ENCODE measurements around the gene ZBP1. TPM values are rescaled to one million over a fixed set of nuclear protein-coding genes. Genes with fewer than 3 reads are reported as not detected.

Gene ZBP1
- total RNA-seq, 1 experiment from 2014 or later: not detected

- H3K9ac ChIP-seq (ENCODE audit: low read length): no peak overlapping the region
- H3K9me3 ChIP-seq (ENCODE audit: low read length): no peaks in the 10 kb centered on the region
- ChIA-PET POLR2A (ENCODE audit: unreplicated experiment) (no interaction called here), CTCF (interaction anchor here (0.6 kb wide), 1 partner anchor 72 kb away, joined by 8 read pairs; no protein-coding TSS in a partner anchor)
- DNase-seq (no peak), ATAC-seq (no peak)
- TF ChIP-seq EZH2 (IDR thresholded peaks at IDR 0.05; ENCODE audit: low read length, unreplicated experiment): no peak
- no peak for TF ChIP-seq CTCF (conservative IDR thresholded peaks at IDR 0.05; ENCODE audit: low read depth, low read length)
- no peak for TF ChIP-seq EZH2phosphoT487 (IDR thresholded peaks at IDR 0.05; ENCODE audit: borderline replicate concordance, low read length)
- no peaks in the 10 kb centered on the region for H3K9me2 ChIP-seq (replicated peaks; ENCODE audit: low read length)
- H3K79me2 ChIP-seq (ENCODE audit: low read length): peaks cover 98% of the 10 kb centered on the region
- no peaks in the 10 kb centered on the region for H3K27me3 ChIP-seq (ENCODE audit: low read length)
- H3K27ac ChIP-seq (ENCODE audit: low read length): no peak overlapping the region
- H4K20me1 ChIP-seq (ENCODE audit: low read length): peaks cover 29% of the 10 kb centered on the region; the same call in 1 of the 2 replicates
- H3K36me3 ChIP-seq (ENCODE audit: low read depth, low read length): peaks cover 5% of the 10 kb centered on the region; the same call in 1 of the 2 replicates
- intact Hi-C loops (cut with micrococcal nuclease): no loop called here
- no TSS peak for BruUV-seq (replicated peaks)
- H3K4me2 ChIP-seq (ENCODE audit: low read length): no peak overlapping the region
- no peak overlapping the region for H2AFZ ChIP-seq (ENCODE audit: low read length)
- H3K4me3 ChIP-seq (ENCODE audit: low read length): no peak overlapping the region
- H3K4me1 ChIP-seq (ENCODE audit: insufficient read depth, low read length): peaks cover 10% of the 10 kb centered on the region
- H3F3A ChIP-seq (ENCODE audit: low read length, unreplicated experiment): no peaks in the 10 kb centered on the region
Measured at GRCh38 chr20:57666106-57666833, 46.0 kb upstream of the ZBP1 start.

- no peak overlapping the region for H3K4me3 ChIP-seq (ENCODE audit: low read length)
- peaks cover 2% of the 10 kb centered on the region; the same call in 1 of the 2 replicates for H3K36me3 ChIP-seq (ENCODE audit: low read depth, low read length)
- peaks cover 98% of the 10 kb centered on the region for H3K79me2 ChIP-seq (ENCODE audit: low read length)
- no peak overlapping the region for H2AFZ ChIP-seq (ENCODE audit: low read length)
- intact Hi-C loops (cut with micrococcal nuclease): no loop called here
- H3K9ac ChIP-seq (ENCODE audit: low read length): no peak overlapping the region
- no peaks in the 10 kb centered on the region for H3K9me2 ChIP-seq (replicated peaks; ENCODE audit: low read length)
- H3K27me3 ChIP-seq (ENCODE audit: low read length): no peaks in the 10 kb centered on the region
- peaks cover 23% of the 10 kb centered on the region; the same call in 1 of the 2 replicates for H4K20me1 ChIP-seq (ENCODE audit: low read length)
- ChIA-PET POLR2A (ENCODE audit: unreplicated experiment) (no interaction called here), CTCF (no interaction called here)
- DNase-seq (no peak), ATAC-seq (no peak)
- no peaks in the 10 kb centered on the region for H3F3A ChIP-seq (ENCODE audit: low read length, unreplicated experiment)
- peaks cover 3% of the 10 kb centered on the region for H3K4me1 ChIP-seq (ENCODE audit: insufficient read depth, low read length)
- no peaks in the 10 kb centered on the region for H3K9me3 ChIP-seq (ENCODE audit: low read length)
- TF ChIP-seq EZH2 (IDR thresholded peaks at IDR 0.05; ENCODE audit: low read length, unreplicated experiment) (no peak), EZH2phosphoT487 (IDR thresholded peaks at IDR 0.05; ENCODE audit: borderline replicate concordance, low read length) (no peak), CTCF (conservative IDR thresholded peaks at IDR 0.05; ENCODE audit: low read depth, low read length) (no peak)
- no peak overlapping the region for H3K27ac ChIP-seq (ENCODE audit: low read length)
- BruUV-seq (replicated peaks): no TSS peak
- H3K4me2 ChIP-seq (ENCODE audit: low read length): no peak overlapping the region
Measured at GRCh38 chr20:57665589-57665971, 45.4 kb upstream of the ZBP1 start.

- Histone ChIP-seq H4K20me1 (ENCODE audit: low read length) (peaks cover 20% of the 10 kb centered on the region; the same call in 1 of the 2 replicates), H3K27ac (ENCODE audit: low read length) (no peak overlapping the region), H3K9ac (ENCODE audit: low read length) (no peak overlapping the region), H3K4me3 (ENCODE audit: low read length) (no peak overlapping the region), H3K4me2 (ENCODE audit: low read length) (no peak overlapping the region), H3K36me3 (ENCODE audit: low read depth, low read length) (peaks cover 2% of the 10 kb centered on the region; the same call in 1 of the 2 replicates), H2AFZ (ENCODE audit: low read length) (no peak overlapping the region), H3K9me2 (replicated peaks; ENCODE audit: low read length) (no peaks in the 10 kb centered on the region), H3K4me1 (ENCODE audit: insufficient read depth, low read length) (no peaks in the 10 kb centered on the region), H3K9me3 (ENCODE audit: low read length) (no peaks in the 10 kb centered on the region), H3F3A (ENCODE audit: low read length, unreplicated experiment) (no peaks in the 10 kb centered on the region), H3K79me2 (ENCODE audit: low read length) (peaks cover 98% of the 10 kb centered on the region), H3K27me3 (ENCODE audit: low read length) (no peaks in the 10 kb centered on the region)
- no TSS peak for BruUV-seq (replicated peaks)
- no peak for DNase-seq
- CTCF ChIA-PET: no interaction called here
- TF ChIP-seq EZH2 (IDR thresholded peaks at IDR 0.05; ENCODE audit: low read length, unreplicated experiment) (no peak), CTCF (conservative IDR thresholded peaks at IDR 0.05; ENCODE audit: low read depth, low read length) (no peak), EZH2phosphoT487 (IDR thresholded peaks at IDR 0.05; ENCODE audit: borderline replicate concordance, low read length) (no peak)
- POLR2A ChIA-PET (ENCODE audit: unreplicated experiment): no interaction called here
- intact Hi-C loops (cut with micrococcal nuclease): no loop called here
- no peak for ATAC-seq
Measured at GRCh38 chr20:57664924-57665588, 44.8 kb upstream of the ZBP1 start.
